Measurements from ENCODE around the gene ATP6V0A1.

The ATP6V0A1 gene

DNA sequence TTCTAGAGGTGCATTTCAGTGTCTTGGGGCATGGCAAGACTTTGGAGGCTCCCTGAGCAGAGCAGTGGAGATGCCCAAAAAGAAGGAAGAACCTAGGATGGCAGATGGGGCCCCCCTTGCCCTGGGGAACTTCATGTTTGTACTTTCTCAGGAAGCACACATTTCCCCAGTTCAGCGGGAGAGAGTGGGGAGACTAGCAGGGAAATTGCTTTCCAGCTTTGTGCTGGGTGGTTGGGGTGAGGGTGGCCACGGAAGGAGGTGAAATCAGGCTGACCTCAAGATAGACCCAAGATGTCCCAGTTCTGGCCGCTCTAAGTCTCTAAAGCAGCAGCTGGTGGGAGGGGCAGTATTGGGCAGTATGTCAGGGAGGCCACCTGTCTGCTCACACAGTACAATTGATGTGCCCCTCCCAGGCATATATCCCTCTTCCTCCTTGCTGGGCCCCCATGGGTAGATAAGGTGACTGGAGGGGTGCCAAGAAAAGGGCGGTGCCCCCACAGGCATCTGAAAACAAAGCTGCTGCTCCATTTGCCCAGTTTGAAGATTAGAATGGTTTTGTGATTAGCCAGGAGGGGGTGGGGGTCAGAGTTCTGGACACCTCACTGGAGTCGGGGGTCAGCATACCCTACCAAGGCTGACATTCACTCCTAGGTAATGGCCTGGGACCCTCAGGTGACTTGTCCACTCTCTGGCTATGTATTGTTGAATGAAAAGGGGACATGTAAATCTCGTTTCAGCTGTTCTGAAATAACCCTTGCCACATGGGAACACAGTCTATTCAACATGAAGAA is 60.3 kb downstream of the ATP6V0A1 start:
- no peak for DNase-seq (ENCODE audit: low spot score)

- DNase-seq (ENCODE audit: low spot score) = no peak
These were observed 61.1 kb downstream of the ATP6V0A1 start for GRCh38 chr17:42519546-42520491.

- no peak for DNase-seq (ENCODE audit: low spot score)
These were observed 61.9 kb downstream of the ATP6V0A1 start for GRCh38 chr17:42520540-42520951.

GRCh38 chr17:42521036-42521435 is 62.4 kb downstream of the ATP6V0A1 start:
- DNase-seq (ENCODE audit: low spot score) = no peak

DNA sequence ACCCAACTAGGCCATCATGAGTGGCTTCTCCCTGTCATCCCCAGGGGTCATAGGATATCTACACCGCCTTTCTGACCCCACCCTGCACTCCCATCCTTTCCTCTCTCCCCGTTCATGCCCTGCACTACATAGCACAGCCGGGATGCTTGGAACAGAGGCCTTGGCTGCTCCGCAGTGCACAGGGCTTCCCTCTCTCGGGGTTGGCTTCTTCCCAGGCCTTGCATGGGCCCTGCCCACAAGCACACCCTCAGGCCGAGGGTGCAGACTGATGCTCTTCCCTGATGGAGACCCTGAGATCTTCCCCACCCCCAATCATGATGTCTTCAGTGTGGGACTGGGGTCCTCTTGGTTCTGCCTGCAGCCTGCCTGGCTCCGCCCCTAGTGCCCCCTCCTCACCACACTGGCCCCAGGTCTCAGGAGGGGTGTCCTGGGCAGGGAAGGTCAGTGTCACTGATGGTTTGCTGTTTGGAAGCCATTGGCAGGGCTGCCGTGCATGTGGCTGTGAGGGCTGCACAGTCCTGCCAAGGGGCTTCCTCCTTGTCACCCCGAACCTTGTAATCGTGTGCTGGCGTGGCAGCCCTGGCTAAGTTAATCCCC is 63.1 kb downstream of the ATP6V0A1 start:
- DNase-seq (ENCODE audit: low spot score) = no peak

DNA sequence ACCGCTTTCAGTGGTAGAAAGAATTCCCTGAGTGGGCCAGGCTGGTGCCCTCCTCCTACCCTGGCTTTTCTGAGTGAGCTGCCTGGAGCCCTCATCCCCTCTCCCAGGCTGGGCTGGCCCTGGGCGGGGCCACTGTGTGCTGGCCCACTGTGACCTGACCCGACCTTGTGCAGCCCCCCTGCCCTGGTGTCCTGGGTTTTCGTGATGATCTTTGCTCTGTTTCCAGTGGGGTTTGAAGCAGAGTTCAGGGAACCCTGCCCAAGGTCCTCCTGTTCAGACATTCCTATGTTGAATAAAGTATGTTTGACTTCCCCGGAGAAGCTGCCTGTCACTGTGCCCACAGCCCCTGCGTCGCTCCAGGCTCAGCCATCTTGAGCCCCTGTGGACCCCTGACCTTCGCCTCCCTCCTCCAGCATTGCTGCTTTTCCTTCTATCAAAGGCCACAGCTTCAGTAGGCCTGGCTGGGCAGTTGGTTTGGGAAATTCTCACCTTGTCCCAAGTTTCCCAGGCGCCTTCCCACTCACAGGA is 63.6 kb downstream of the ATP6V0A1 start:
- no peak for DNase-seq (ENCODE audit: low spot score)

- DNase-seq (ENCODE audit: low spot score) = no peak
These were observed 64.2 kb downstream of the ATP6V0A1 start for GRCh38 chr17:42522798-42523278.

DNA sequence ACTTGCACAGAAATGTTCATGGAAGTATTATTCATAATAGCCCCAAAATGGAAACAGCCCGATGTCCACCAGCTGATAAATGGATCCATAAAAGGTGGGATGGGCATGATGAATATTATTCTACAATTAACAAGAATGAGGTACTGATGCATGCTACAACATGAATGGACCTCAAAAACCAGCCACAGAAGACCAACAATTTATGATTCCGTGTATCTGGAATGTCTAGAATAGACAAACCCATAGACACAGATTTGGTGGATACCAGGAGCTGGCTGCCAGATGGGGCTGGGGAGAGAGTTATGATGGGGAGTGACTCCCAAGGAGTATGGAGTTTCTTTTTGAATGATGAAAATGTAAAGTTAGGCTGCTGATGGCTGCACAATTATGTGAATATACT is 66.5 kb downstream of the ATP6V0A1 start:
- DNase-seq (ENCODE audit: low spot score) = no peak

DNA sequence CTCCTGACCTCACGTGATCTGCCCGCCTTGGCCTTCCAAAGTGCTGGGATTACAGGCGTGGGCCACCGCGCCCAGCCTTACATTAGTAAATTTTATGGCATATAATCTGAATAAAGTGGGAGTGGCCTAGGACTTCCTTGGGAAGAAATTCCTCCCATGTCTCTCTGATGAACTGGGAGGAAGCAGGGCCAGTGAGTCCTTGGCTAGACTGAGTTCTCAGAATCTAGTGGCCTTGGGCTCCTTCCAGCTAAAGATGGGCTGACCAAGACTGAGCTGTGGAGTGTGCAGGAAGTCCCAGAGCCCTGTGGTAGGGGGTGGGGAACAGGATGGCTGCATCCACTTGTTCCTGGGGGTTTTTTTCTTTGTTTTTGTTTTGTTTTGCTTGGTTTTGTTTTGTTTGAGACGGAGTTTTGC is 67.4 kb downstream of the ATP6V0A1 start:
- DNase-seq (ENCODE audit: low spot score) = no peak

GRCh38 chr17:42527932-42528331 is 69.3 kb downstream of the ATP6V0A1 start:
- no peak for DNase-seq (ENCODE audit: low spot score)

- DNase-seq (ENCODE audit: low spot score) = no peak
These were observed 70.4 kb downstream of the ATP6V0A1 start for GRCh38 chr17:42529061-42529460.

DNA sequence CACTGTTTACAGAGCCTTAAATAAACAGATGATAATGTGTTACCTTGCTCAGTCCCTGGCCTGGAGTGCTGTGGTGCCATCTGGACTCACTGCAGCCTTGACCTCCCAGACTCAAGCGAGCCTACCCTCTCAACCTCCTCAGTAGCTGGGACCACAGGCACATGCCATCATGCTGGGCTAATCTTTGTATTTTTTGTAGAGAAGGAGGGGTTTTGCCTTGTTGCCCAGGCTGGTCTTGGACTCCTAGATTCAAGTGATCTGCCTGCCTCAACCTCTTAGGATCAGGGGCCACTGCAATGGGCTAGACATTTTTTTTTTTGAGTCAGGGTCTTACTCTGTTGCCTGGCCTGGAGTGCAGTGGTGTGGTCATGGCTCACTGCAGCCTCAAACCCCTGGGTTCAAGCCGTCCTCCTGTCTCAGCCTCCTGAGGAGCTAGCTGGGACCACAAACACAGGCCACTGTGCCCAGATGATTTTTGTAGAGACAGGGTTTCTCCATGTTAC is 72.3 kb downstream of the ATP6V0A1 start:
- no peak for DNase-seq (ENCODE audit: low spot score)

DNA sequence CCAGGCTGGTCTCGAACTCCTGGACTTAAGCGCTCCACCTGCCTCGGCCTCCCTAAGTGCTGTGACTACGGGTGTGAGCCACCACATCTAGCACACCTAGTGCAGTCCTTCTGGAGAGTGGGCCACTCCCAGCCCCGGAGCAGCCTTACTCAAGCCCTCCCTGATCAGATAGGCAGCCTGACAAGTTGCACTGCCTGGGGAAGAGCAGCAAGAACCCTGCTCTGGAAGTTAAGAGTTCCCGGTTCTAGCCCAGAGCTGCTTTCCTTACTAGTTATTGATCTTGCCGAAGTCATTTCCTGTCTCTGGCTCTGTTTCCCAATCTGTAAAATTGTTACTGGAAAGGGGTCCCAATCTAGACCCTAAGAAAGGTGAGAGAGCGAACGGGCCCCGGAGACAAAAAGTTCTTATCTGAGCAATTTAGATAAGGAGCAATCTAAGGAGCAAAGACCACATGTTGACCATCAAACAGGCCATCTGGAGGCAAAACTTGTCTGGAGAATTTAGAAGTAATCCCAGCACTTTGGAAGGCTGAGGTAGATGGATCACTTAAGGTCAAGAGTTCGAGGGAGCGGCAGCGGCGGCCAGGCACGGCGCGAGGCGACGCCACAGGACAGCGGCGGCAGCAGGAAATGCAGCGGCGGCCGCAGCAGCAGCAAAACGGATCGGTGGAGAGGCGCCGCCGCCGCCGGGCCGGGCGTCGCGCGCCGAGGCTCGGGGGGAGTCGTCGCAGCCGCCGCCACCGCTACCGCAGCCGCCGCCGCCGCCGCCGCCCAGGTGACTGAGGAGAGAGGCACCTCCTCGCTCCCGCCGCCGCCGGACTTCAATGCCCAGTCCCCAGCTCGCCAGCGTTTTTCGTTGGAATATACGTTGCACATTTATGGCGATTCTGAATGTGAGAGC is 73.0 kb downstream of the ATP6V0A1 start:
- peak; percentile 64 for DNase-seq (ENCODE audit: low spot score)

- peak; percentile 66 for DNase-seq (ENCODE audit: low spot score)
These were observed 76.7 kb downstream of the ATP6V0A1 start for GRCh38 chr17:42535155-42536047.

DNA sequence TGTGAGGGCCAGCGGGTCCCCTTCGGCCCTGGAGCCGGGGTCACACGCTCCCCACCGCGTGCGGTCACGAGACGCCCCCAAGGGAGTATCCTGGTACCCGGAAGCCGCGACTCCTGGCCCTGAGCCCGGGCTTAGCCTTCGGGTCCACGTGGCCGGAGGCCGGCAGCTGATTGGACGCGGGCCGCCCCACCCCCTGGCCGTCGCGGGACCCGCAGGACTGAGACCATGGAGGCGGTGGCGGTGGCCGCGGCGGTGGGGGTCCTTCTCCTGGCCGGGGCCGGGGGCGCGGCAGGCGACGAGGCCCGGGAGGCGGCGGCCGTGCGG is 77.3 kb downstream of the ATP6V0A1 start, which contains the start of gene NAGLU:
Gene NAGLU (plus strand): TSS at position 194 of the 324 bp plus-strand sequence. CDS start 32 bp downstream, at position 226.
- DNase-seq (ENCODE audit: low spot score) = peak; percentile 92

- DNase-seq (ENCODE audit: low spot score) = peak; percentile 79
These were observed 77.9 kb downstream of the ATP6V0A1 start for GRCh38 chr17:42536372-42537155.

GRCh38 chr17:42537156-42537805 is 78.6 kb downstream of the ATP6V0A1 start:
- DNase-seq (ENCODE audit: low spot score) = no peak

DNA sequence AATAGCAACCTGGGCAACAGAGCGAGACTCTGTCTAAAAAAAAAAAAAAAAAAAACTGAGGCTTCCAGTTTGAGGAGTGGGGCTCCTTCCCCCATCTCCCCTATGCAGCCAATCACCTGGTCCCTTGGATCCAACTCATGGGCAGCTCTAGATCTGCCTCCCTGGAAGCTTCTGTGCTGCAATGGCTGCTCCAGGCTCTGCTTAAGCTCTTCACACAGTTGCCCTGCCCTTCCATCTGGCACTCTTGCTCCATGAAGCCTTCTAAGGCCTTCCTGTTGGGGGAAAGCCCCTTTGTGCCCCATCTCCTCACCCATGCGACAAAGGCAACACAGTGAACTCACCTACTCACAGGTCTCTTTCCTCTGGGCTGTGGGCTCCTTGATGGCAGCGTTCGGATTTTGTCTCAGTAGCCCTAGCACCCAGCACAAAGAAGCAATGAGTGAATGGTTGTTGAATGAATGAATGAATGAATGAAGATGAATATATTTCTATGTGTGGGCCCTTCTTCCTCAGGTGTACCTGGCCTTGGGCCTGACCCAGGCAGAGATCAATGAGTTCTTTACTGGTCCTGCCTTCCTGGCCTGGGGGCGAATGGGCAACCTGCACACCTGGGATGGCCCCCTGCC is 79.3 kb downstream of the ATP6V0A1 start:
- no peak for DNase-seq (ENCODE audit: low spot score)
